H9 (cell line): ENCODE measurements around the gene IGF2R. TPM values are rescaled to one million over a fixed set of nuclear protein-coding genes. Genes with fewer than 3 reads are reported as not detected.

Experiments used
- DNase-seq: peaks from one replicate; pipeline ENCODE4 v3.0.0-alpha.2; 2017
- H2AFZ ChIP-seq: one replicate; pipeline ENCODE4 v1.6.1; 2013; ENCODE audit warnings: mild to moderate bottlenecking, low read length, control low read depth, moderate library complexity
- H2AK5ac ChIP-seq: 2 replicates; pipeline ENCODE4 v1.6.1; 2013; ENCODE audit warnings: low read length, control low read depth, mixed read lengths; ENCODE audit not compliant: insufficient read length
- H2BK120ac ChIP-seq: one replicate; pipeline ENCODE4 v1.6.1; 2013; ENCODE audit warnings: low read depth, mild to moderate bottlenecking, low read length, control low read depth, inconsistent platforms; ENCODE audit not compliant: poor library complexity, severe bottlenecking
- H2BK12ac ChIP-seq: 2 replicates; pipeline ENCODE4 v1.6.1; 2013; ENCODE audit warnings: low read length, control low read depth, mixed read lengths, low read depth; ENCODE audit not compliant: insufficient read length
- H2BK15ac ChIP-seq: 2 replicates; pipeline ENCODE4 v1.6.1; 2013; ENCODE audit warnings: low read depth, low read length, control low read depth
- H2BK20ac ChIP-seq: one replicate; pipeline ENCODE4 v1.6.1; 2013; ENCODE audit warnings: low read depth, mild to moderate bottlenecking, low read length, control low read depth, inconsistent platforms; ENCODE audit not compliant: poor library complexity, severe bottlenecking
- H2BK5ac ChIP-seq: 2 replicates; pipeline ENCODE4 v1.6.1; 2013; ENCODE audit warnings: low read length, control low read depth, mixed read lengths; ENCODE audit not compliant: insufficient read length
- H3K14ac ChIP-seq: 2 replicates; pipeline ENCODE4 v1.6.1; 2013; ENCODE audit warnings: low read length, control low read depth; ENCODE audit not compliant: insufficient read depth
- H3K18ac ChIP-seq: 2 replicates; pipeline ENCODE4 v1.6.1; 2013; ENCODE audit warnings: low read depth, mild to moderate bottlenecking, mixed read lengths, low read length, control low read depth; ENCODE audit not compliant: insufficient read length
- H3K23ac ChIP-seq: 2 replicates; pipeline ENCODE4 v1.6.1; 2013; ENCODE audit warnings: low read length, control low read depth, mixed read lengths, low read depth; ENCODE audit not compliant: insufficient read length
- H3K23me2 ChIP-seq: 2 replicates; pipeline ENCODE4 v1.6.1; 2013; ENCODE audit warnings: low read depth, mild to moderate bottlenecking, mixed read lengths, low read length, control low read depth; ENCODE audit not compliant: insufficient read length, poor library complexity, severe bottlenecking
- H3K27ac ChIP-seq: 2 replicates; pipeline ENCODE4 v1.5.1; 2013; ENCODE audit warnings: low read length, control low read depth, mixed read lengths, low read depth; ENCODE audit not compliant: insufficient read length
- H3K27me3 ChIP-seq: 2 replicates; pipeline ENCODE4 v1.6.1; 2013; ENCODE audit warnings: low read length, control low read depth, inconsistent platforms; ENCODE audit not compliant: insufficient read depth
- H3K4ac ChIP-seq: 2 replicates; pipeline ENCODE4 v1.6.1; 2013; ENCODE audit warnings: low read depth, mild to moderate bottlenecking, control low read depth, inconsistent platforms, low read length, moderate library complexity
- H3K4me1 ChIP-seq: 2 replicates; pipeline ENCODE4 v1.6.1; 2013; ENCODE audit warnings: low read length, control low read depth, inconsistent platforms; ENCODE audit not compliant: insufficient read depth
- H3K4me2 ChIP-seq: 2 replicates; pipeline ENCODE4 v1.6.1; 2013; ENCODE audit warnings: low read length, control low read depth, mixed read lengths; ENCODE audit not compliant: insufficient read length, insufficient read depth
- H3K56ac ChIP-seq: 2 replicates; pipeline ENCODE4 v1.6.1; 2013; ENCODE audit warnings: low read depth, mild to moderate bottlenecking, mixed read lengths, low read length, control low read depth; ENCODE audit not compliant: insufficient read length
- H3K79me1 ChIP-seq: 2 replicates; pipeline ENCODE4 v1.6.1; 2013; ENCODE audit warnings: low read depth, mild to moderate bottlenecking, moderate library complexity, low read length, control low read depth, inconsistent platforms; ENCODE audit not compliant: insufficient read depth, poor library complexity, severe bottlenecking
- H3K79me2 ChIP-seq: 2 replicates; pipeline ENCODE4 v1.6.1; 2013; ENCODE audit warnings: low read length, control low read depth, inconsistent platforms; ENCODE audit not compliant: insufficient read depth
- H3K9ac ChIP-seq: 2 replicates; pipeline ENCODE4 v1.6.1; 2013; ENCODE audit warnings: low read length, control low read depth, mixed read lengths; ENCODE audit not compliant: insufficient read length; ENCODE audit errors: extremely low read depth
- H3K9me3 ChIP-seq: one replicate; pipeline ENCODE4 v1.6.1; 2013; ENCODE audit warnings: low read depth, low read length, inconsistent platforms; ENCODE audit not compliant: control insufficient read depth
- H3T11ph ChIP-seq: one replicate; pipeline ENCODE4 v1.6.1; 2013; ENCODE audit warnings: mild to moderate bottlenecking, low read length, control low read depth, inconsistent platforms
- H4K20me1 ChIP-seq: one replicate; pipeline ENCODE4 v1.6.1; 2013; ENCODE audit not compliant: control insufficient read depth, insufficient read length, insufficient read depth
- H4K5ac ChIP-seq: 2 replicates; pipeline ENCODE4 v1.6.1; 2013; ENCODE audit warnings: low read depth, mild to moderate bottlenecking, mixed read lengths, low read length, control low read depth; ENCODE audit not compliant: insufficient read length
- H4K8ac ChIP-seq: replicated peaks from 2 replicates; pipeline ENCODE4 v1.6.1; 2013; ENCODE audit warnings: low read length, control low read depth, mixed read lengths, low read depth; ENCODE audit not compliant: insufficient read length
- H4K91ac ChIP-seq: 2 replicates; pipeline ENCODE4 v1.6.1; 2013; ENCODE audit warnings: low read depth, mild to moderate bottlenecking, moderate library complexity, mixed read lengths, low read length, control low read depth; ENCODE audit not compliant: insufficient read length
- H3K27ac Mint-ChIP-seq, 3 experiments: 2 replicates in 2 of 3; 3 replicates in 1 of 3; pipeline ENCODE4 v1.8.0; 2020 to 2021; ENCODE audit warnings: mixed read lengths in 3 of 3, mild to moderate bottlenecking in 1 of 3, moderate library complexity in 1 of 3
- H3K27me3 Mint-ChIP-seq: 2 replicates; pipeline ENCODE4 v1.8.0; 2021; ENCODE audit warnings: low read depth, mild to moderate bottlenecking, moderate library complexity, mixed read lengths
- H3K36me3 Mint-ChIP-seq, 3 experiments: 2 replicates in 2 of 3; 3 replicates in 1 of 3; pipeline ENCODE4 v1.8.0; 2020 to 2021; ENCODE audit warnings: low read depth in 3 of 3, mixed read lengths in 3 of 3; ENCODE audit not compliant: insufficient read depth in 1 of 3
- H3K4me1 Mint-ChIP-seq, 2 experiments: 2 replicates each; pipeline ENCODE4 v1.8.0; 2020; ENCODE audit warnings: mixed read lengths in 2 of 2
- H3K4me3 Mint-ChIP-seq, 2 experiments: 2 replicates in 1 of 2; 3 replicates in 1 of 2; pipeline ENCODE4 v1.8.0; 2020 to 2021; ENCODE audit warnings: mild to moderate bottlenecking in 2 of 2, mixed read lengths in 2 of 2, moderate library complexity in 1 of 2
- H3K9me3 Mint-ChIP-seq, 2 experiments: 2 replicates in 1 of 2; 3 replicates in 1 of 2; pipeline ENCODE4 v1.8.0; 2020; ENCODE audit warnings: mild to moderate bottlenecking in 2 of 2, mixed read lengths in 2 of 2, moderate library complexity in 1 of 2
- WGBS: extraction: QIAGEN DNeasy Blood & Tissue Kit; methylation state at CpG from one replicate; pipeline ENCODE4 v1.1.7; 2013; ENCODE audit warnings: missing lambda C conversion rate, low lambda C conversion rate, mixed read lengths; ENCODE audit not compliant: insufficient read length; ENCODE audit errors: extremely low coverage; 5-methylcytosine and 5-hydroxymethylcytosine counted together
- total RNA-seq: library from RNA; stranded (reverse); gene quantifications from 2 replicates; pipeline ENCODE4 v1.2.1, GENCODE V29; 2021
- TF ChIP-seq, protein P1 (sequence below): fragments of 200-600 bp; sonication (generic); conservative IDR thresholded peaks from 3 replicates; pipeline ENCODE4 v1.8.0; 2021; ENCODE audit warnings: antibody characterized with exemption, mild to moderate bottlenecking

The IGF2R gene
- total RNA-seq, 1 experiment from 2014 or later, result 66.7 TPM

DNA sequence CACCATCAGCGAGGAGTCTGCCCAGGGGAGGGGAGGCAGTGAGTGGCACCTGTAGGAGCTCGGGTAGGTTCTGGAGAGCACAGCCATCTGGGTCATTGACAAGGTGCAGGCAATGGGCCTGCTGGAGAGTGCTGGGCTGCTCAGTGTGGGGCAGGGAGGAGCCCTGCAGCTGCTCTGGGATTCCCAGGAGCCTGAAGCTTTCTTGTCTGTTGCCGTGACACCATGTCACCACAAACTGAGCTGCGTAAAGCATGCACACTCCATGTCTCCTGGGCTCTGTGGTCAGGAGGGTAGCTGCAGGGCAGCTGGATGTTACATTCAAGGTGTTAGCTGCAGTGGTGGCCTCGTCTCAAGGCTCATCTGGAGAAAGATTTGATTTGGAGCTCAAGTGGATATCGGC is 148.3 kb downstream of the IGF2R start:
- no peaks in the 10 kb centered on the region for H3K27me3 Mint-ChIP-seq
- Histone ChIP-seq H2BK120ac (no peak overlapping the region), H3K23ac (no peak overlapping the region), H3K27ac (no peak overlapping the region), H4K20me1 (no peaks in the 10 kb centered on the region), H4K5ac (no peak overlapping the region), H4K91ac (no peak overlapping the region), H3K27me3 (no peaks in the 10 kb centered on the region), H4K8ac (no peak overlapping the region), H3K56ac (no peak overlapping the region), H3K4me2 (no peak overlapping the region), H3K9me3 (peaks cover 14% of the 10 kb centered on the region), H3K14ac (no peak overlapping the region), H3K9ac (no peak overlapping the region), H2BK5ac (no peak overlapping the region), H3K4ac (no peak overlapping the region), H3K4me1 (no peaks in the 10 kb centered on the region), H3K23me2 (no peaks in the 10 kb centered on the region), H2AK5ac (no peak overlapping the region), H3T11ph (no peak overlapping the region), H2BK20ac (no peak overlapping the region), H3K79me2 (no peaks in the 10 kb centered on the region), H2BK12ac (no peak overlapping the region), H2BK15ac (no peak overlapping the region), H3K18ac (no peak overlapping the region), H3K79me1 (no peaks in the 10 kb centered on the region), H2AFZ (no peak overlapping the region)
- no peak for DNase-seq
- no peak overlapping the region for H3K4me3 Mint-ChIP-seq
- H3K4me1 Mint-ChIP-seq, result no peaks in the 10 kb centered on the region
- WGBS, result no CpG with 5 or more reads among the region's 6 CpGs
- no peak overlapping the region for H3K27ac Mint-ChIP-seq
- TF ChIP-seq, protein P1, sequence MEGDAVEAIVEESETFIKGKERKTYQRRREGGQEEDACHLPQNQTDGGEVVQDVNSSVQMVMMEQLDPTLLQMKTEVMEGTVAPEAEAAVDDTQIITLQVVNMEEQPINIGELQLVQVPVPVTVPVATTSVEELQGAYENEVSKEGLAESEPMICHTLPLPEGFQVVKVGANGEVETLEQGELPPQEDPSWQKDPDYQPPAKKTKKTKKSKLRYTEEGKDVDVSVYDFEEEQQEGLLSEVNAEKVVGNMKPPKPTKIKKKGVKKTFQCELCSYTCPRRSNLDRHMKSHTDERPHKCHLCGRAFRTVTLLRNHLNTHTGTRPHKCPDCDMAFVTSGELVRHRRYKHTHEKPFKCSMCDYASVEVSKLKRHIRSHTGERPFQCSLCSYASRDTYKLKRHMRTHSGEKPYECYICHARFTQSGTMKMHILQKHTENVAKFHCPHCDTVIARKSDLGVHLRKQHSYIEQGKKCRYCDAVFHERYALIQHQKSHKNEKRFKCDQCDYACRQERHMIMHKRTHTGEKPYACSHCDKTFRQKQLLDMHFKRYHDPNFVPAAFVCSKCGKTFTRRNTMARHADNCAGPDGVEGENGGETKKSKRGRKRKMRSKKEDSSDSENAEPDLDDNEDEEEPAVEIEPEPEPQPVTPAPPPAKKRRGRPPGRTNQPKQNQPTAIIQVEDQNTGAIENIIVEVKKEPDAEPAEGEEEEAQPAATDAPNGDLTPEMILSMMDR, result no peak
- peaks cover 18 to 21% (median 19%) of the 10 kb centered on the region in 3 experiments for H3K36me3 Mint-ChIP-seq
- H3K9me3 Mint-ChIP-seq, result peaks cover 12 to 19% of the 10 kb centered on the region in 2 experiments; a peak in 4 of 5 replicates
